ENCODE results near the gene RCCD1. TPM values are rescaled to one million over a fixed set of nuclear protein-coding genes. Genes with fewer than 3 reads are reported as not detected.

RCCD1 gene
- 16.4 TPM for total RNA-seq

GRCh38 chr15:90954712-90955623, at the start of gene RCCD1:
TSS of gene RCCD1 (plus strand) at chr15:90954884. CDS start at chr15:90956735, 1,851 bp downstream.

GRCh38 chr15:90931828-90932659, 22.6 kb upstream of the RCCD1 start, which contains the start of gene HDDC3:
TSS of gene HDDC3 (minus strand) at chr15:90932549. CDS start at chr15:90932540, 9 bp downstream.

GRCh38 chr15:90934949-90935751, 19.5 kb upstream of the RCCD1 start, which contains the start of gene UNC45A:
TSS of gene UNC45A (plus strand) at chr15:90935285. CDS start at chr15:90935325, 40 bp downstream.

GRCh38 chr15:90994417-90995311, 40.0 kb downstream of the RCCD1 start, which contains the start of gene PRC1:
TSS of gene PRC1 (minus strand) at chr15:90994535. CDS start at chr15:90994417, 118 bp downstream.

Small RNAs within 50 kb of the gene (small RNA-seq; reads per million reads assigned to genes)
- not detected for gene RF00019

Other genes starting within 250 kb of the RCCD1 start
- gene BLM, start 237.5 kb upstream of the RCCD1 start, total RNA-seq, result 13.6 TPM
- 9.9 TPM for gene FURIN, start 86.3 kb upstream of the RCCD1 start, total RNA-seq
- gene FES, start 70.4 kb upstream of the RCCD1 start, total RNA-seq, result 6.0 TPM
- 45.0 TPM for gene MAN2A2, start 51.6 kb upstream of the RCCD1 start, total RNA-seq
- gene HDDC3, start 22.3 kb upstream of the RCCD1 start, total RNA-seq, result 14.5 TPM
- 33.9 TPM for gene UNC45A, start 19.6 kb upstream of the RCCD1 start, total RNA-seq
- 33.0 TPM for gene PRC1, start 39.7 kb downstream of the RCCD1 start, total RNA-seq
- 12.9 TPM for gene VPS33B, start 67.7 kb downstream of the RCCD1 start, total RNA-seq
- gene SV2B, start 145.4 kb downstream of the RCCD1 start, total RNA-seq, result 30.2 TPM